Activated CD8-positive, alpha-beta memory T cell treated with anti-CD3 and anti-CD28 coated beads, Interleukin-2, amount 50 U/mL, for 48 hours (primary cell): ENCODE measurements around the gene TBC1D5.
"Not testable (repeated sequence)": the region's sequence is repeated elsewhere in the genome, so short reads cannot be mapped to it uniquely, and the experiment has no call there.

Source experiments
- DNase-seq: peaks from one replicate; pipeline ENCODE4 v3.0.0-alpha.2; 2020

Gene TBC1D5

DNA sequence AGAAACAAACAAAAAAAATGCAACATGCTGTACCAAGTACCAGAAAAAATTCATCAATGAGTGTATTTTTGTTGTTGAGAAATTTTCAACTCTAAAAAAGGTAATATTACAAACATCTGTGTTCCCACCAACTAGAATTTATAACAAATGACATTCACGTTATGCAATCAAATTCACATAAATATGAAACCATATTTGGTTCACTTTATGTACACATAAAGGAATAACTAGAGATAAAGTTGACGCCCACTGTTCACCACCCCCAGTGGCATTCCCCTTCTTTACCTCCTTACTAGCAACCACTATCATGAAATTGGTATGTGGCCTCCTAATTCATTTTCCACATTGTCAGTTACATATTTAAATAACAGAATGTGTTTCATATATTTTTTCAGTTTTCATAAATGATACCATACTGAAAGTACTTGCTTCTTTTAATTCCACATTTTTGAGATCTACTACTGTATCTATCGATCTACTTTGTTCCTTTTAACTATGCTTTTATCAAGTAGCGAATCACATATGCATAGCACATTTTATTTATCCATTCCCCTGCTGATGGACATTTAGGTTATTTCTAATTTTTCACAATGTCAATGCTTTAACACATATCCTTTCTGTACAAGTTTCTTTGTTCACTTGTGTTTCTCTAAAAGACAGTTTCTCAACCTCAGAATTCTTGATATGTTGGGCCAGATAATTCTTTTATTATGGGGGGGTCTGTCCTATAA, 34.5 kb downstream of the TBC1D5 start:
- DNase-seq = no peak

DNA sequence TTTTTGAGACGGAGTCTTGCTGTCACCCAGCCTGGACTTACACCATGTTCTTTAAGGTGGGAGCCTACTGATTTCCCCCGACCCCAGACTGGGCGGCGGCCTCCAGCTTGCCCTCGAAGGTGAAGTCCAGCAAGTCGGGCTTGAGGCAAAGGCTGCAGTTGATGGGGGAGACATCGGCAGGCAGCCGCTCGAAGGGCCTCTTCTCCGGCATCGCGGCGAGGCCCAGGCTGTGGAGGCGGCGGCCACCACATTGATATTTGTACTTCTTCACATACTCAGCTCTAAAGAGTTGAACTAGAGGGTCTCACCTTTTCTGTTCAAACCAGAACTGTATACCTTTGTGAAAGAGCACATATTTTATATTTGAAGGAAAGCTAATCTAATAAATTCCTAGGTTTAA, 36.4 kb downstream of the TBC1D5 start:
- DNase-seq = not testable (repeated sequence)

DNA sequence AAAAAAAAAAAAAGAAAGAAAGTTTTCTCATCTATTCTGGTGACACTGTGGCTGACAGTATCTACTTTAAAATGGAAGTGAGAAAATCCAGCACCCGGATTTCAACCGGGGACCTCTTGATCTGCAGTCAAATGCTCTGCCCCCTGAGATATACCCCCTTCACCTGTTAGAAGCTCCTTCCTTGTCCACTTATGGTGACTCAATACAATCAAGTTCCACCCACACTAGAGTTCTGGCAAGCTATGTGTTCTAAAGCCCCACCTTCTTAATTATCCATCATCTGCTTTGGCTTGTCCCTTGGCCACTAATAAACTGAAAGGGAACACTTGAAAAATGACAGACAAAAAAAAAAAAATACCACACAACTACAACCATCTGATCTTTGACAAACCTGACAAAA, 42.6 kb downstream of the TBC1D5 start:
- not testable (repeated sequence) for DNase-seq

DNA sequence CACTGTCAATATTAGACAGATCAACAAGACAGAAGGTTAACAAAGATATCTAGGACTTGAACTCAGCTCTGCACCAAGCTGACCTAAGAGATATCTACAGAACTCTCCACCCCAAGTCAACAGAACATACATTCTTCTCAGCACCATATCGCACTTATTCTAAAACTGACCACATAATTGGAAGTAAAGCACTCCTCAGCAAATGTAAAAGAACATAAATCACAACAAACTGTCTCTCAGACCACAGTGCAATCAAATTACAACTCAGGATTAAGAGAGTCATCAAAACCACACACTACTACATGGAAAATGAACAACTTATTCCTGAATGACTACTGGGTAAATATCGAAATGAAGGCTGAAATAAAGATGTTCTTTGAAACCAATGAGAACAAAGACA, 46.8 kb downstream of the TBC1D5 start:
- DNase-seq = not testable (repeated sequence)

GRCh38 chr3:17693670-17693999, 48.8 kb downstream of the TBC1D5 start:
- not testable (repeated sequence) for DNase-seq

- DNase-seq = not testable (repeated sequence)
These were observed 49.4 kb downstream of the TBC1D5 start for GRCh38 chr3:17692846-17693669.

DNA sequence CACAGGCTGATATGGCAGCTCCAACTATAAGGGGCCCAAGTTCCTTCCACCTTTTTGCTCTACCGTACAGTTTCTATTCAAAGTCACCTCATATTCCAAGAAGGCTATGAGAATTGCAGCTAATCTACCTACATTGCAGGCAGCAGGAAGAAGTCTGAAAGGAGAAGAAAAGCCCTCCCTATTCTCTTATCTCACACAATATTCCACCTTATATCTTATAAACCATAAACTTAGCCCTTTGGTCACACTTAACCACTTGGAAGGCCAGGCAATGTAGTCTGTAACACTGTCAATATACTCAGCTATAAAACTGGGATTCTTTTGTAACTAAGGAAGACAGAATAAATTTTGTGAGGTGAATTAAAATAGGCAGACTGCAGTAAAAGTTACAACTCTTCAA, 54.9 kb downstream of the TBC1D5 start:
- no peak for DNase-seq

DNA sequence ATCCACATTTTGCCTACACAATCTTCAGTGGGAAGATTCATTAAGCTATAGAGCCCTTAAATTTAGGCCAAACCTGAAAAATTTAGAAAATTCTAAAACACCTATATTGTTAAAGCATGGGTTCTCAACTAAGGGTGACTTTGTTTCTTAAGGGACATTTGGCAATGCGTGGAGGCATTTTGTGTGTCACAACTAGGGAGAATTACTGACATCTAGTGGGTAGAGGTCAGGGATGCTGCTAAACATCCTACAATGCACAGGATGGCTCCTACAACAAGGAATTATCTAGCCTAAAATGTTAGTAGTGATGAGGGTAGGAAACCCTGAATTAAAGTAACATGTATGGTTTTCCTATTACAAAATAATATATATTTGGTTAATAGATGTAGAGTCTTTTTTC, 55.8 kb downstream of the TBC1D5 start:
- DNase-seq = no peak

DNA sequence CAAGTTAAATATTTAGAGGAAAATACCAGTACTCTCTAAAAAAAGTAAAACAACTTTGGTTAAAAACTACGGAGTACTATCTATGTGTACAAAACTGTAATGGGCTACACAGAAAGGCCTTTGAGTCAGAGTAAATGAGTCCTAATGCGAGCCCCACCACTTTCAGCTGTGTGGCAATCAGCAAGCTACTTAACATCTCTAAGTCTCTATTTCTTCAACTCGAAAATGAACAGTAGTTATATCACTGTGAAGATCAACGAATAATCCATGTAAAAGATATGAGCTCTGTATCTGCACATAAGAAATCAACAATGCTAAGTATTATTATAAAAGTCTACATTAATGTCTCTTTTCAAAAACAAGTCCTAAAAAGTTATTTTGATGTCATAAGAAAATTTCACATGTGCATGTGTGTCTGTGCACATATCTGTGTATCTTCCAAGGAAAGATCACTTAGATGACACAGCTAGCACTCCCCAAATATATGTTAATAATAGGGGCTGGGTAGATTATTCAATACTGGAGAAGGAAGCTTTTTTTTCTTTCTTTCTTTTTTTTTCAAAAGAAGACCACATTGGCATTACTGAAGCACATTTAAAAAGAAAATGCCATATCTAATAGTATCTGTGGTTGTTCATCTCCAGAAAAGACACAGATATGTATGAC, 58.8 kb downstream of the TBC1D5 start:
- DNase-seq = no peak

GRCh38 chr3:17680530-17680929, 61.9 kb downstream of the TBC1D5 start:
- no peak for DNase-seq

DNA sequence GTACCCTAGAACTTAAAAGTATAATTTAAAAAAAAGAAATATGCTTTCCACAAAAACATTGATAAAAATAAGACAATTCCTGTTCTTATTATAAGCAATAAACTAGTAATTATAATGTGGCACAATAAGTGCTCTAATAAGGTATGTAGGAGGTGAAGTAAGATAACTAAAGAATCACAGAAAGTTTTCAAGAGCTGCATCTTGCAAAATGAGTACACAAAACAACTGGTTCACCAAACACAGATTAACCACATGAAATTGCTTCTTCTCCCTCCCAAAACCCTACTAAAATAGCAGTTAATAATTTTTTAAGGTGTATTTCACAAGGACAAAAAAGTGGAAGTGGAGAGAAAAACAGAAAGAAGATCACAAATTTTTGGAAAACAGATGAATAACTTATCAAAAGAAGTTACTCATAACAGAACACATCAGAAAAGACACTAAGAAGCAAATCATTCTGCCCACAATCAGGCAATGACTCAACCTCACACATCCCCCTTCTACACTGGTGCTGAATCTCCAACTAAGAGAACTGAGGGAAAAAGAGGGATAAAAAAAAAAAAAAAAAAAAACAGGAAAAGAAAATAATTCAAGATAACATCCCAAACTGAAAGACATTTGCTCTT, 64.2 kb downstream of the TBC1D5 start:
- no peak for DNase-seq

GRCh38 chr3:17674082-17674686, 68.2 kb downstream of the TBC1D5 start:
- DNase-seq = no peak

- DNase-seq = no peak
These were observed 69.9 kb downstream of the TBC1D5 start for GRCh38 chr3:17672506-17672905.

GRCh38 chr3:17670749-17671148, 71.7 kb downstream of the TBC1D5 start:
- DNase-seq = no peak

GRCh38 chr3:17664923-17665322, 77.5 kb downstream of the TBC1D5 start:
- no peak for DNase-seq

DNA sequence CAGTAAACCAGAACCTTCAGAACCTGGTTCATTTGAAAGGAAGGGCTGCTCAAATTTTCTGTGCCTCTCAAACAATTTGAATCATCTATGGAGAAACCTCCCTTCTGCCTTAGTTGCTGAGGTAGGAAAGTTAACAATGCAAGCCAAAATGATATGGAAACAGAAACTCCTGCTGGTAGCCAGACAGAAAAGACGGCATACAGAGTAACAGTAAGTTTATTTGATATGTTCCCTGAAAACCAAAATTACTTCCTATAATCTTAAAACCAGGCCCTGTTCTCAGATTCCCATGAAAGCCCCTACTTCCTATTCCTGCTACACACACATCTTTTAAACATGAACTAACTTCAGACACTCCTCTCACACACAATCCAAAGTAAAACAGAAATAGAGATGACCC, 86.2 kb downstream of the TBC1D5 start:
- DNase-seq = no peak

DNA sequence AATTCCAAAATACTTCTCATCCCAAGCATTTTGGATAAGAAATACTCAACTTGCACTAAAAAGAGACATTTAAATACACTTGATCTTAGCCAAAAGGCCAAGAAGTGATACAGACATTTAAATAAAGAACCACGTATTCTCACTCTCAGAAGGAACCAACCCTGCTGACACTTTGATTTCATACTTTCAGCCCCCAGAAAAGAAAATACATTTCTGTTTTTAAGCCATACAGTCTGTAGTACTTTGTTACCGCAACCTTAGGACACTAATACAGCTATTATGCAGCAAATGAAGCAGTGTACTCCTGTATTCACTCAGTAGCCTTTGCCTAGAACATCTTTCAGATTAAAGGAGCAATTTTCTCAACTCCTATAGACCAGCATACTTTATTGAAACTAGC, 86.7 kb downstream of the TBC1D5 start:
- DNase-seq = no peak

GRCh38 chr3:17649748-17650147, 92.7 kb downstream of the TBC1D5 start:
- DNase-seq = not testable (repeated sequence)

DNA sequence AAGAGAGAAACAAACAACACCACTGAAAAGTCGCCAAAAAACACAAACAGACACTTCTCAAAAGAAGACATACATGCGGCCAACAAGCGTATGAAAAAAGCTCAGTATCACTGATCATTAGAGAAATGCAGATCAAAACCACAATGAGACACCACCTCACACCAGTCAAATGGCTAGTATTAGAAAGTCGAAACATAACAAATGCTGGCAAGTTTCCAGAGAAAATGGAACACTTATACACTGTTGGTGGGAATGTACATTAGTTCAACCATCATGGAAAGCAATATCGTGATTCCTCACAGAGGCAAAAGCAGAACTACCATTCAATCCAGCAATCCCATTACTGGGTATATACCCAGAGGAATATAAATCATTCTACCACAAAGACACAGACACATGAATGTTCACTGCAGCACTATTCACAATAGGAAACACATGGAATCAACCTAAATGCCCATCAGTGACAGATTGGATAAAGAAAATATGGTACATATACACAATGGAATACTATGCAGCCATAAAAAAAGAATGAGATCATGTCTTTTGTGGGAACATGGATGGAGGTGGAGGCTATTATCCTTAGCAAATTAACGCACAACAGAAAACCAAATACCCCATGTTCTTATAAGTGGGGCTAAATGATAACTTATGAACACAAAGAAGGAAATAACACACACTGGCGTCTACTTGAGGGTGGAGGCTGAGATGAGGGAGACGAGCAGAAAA, 93.6 kb downstream of the TBC1D5 start:
- DNase-seq = not testable (repeated sequence)

DNA sequence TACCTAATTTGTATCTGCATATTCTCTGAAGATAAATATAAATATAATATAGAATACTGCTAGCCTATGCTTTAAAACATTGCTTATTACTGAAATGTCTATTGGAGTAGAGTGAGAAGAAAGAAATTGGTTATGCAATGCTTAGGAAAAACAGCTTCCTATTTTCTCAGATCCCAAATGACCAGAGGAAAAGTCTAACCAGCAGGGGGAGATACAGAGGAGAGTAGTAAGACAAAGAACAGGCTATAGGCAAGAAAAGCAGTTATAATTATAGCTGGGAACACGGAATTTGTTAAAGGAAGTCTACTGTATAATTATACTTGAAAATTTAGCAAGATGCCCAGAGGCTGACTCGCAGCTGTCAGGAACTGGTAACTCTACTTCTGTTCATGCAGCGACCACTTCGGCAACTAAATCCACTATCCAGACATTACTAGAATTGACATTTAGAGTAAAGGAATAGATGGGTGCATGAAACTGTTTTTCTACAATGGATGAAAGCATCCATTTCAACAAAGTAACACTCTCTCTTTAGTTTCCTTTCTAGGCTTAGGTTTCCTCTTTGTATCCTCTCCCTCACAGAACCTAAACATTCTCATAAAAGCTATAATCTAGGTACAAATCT, 97.2 kb downstream of the TBC1D5 start:
- no peak for DNase-seq

DNA sequence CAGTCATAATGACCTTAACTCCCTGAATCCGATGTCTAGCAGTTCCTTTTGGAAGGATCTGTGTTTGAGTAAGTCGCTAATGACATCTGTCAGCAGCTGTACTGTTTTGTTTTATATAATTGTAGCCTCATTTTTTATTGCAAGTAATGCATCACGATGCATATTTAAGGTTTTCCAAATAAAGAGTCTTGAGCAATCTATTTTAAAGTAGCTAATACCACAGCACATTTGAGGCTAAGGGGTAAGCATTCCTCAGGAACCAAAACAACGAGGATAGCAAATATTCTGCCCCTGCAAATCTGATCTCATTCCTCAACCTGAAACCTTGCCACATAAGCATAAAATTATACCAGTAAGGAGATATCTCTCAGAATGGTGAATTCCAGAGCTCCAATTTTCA, 98.7 kb downstream of the TBC1D5 start:
- no peak for DNase-seq

- no peak for DNase-seq
These were observed 100.0 kb downstream of the TBC1D5 start for GRCh38 chr3:17642474-17642873.
